Measurements from ENCODE around the gene PRLR. TPM values are rescaled to one million over a fixed set of nuclear protein-coding genes. Genes with fewer than 3 reads are reported as not detected.

Gene PRLR
- polyA plus RNA-seq, 1 donor from 2014 or later, result 0.50 TPM

DNA sequence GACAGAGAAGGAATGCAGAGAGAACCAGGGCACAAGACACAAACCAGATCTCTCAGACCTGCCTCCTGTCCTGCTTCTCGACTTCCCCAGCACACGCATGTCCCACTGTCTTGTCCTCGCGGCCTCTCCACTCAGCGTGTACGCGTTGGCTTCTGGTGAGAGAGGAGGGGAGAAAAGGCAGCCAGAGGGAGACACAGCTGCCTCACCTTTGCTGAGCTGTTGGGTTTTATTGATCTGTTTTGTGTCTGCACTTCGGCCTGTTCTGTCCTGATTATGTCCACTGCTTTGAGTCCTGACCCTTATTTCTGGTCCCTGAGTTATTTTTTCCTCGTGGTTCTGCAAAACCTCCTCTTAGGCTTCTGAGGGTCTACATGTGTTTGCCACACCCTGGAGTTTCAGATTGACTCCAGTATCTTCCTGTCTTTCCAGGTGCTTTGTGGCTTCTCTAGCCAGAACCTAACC is 95.0 kb downstream of the PRLR start:
- no peak for TF ChIP-seq EZH2 (IDR thresholded peaks at IDR 0.05; ENCODE audit: borderline replicate concordance, insufficient read depth, low read length, poor library complexity, severe bottlenecking)
- no peak for TF ChIP-seq SMC3 (conservative IDR thresholded peaks at IDR 0.05; ENCODE audit: poor library complexity)
- TF ChIP-seq, protein P1, sequence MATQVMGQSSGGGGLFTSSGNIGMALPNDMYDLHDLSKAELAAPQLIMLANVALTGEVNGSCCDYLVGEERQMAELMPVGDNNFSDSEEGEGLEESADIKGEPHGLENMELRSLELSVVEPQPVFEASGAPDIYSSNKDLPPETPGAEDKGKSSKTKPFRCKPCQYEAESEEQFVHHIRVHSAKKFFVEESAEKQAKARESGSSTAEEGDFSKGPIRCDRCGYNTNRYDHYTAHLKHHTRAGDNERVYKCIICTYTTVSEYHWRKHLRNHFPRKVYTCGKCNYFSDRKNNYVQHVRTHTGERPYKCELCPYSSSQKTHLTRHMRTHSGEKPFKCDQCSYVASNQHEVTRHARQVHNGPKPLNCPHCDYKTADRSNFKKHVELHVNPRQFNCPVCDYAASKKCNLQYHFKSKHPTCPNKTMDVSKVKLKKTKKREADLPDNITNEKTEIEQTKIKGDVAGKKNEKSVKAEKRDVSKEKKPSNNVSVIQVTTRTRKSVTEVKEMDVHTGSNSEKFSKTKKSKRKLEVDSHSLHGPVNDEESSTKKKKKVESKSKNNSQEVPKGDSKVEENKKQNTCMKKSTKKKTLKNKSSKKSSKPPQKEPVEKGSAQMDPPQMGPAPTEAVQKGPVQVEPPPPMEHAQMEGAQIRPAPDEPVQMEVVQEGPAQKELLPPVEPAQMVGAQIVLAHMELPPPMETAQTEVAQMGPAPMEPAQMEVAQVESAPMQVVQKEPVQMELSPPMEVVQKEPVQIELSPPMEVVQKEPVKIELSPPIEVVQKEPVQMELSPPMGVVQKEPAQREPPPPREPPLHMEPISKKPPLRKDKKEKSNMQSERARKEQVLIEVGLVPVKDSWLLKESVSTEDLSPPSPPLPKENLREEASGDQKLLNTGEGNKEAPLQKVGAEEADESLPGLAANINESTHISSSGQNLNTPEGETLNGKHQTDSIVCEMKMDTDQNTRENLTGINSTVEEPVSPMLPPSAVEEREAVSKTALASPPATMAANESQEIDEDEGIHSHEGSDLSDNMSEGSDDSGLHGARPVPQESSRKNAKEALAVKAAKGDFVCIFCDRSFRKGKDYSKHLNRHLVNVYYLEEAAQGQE (IDR thresholded peaks at IDR 0.05; ENCODE audit: borderline replicate concordance), result no peak
- no peak for TF ChIP-seq POLR2AphosphoS5 (IDR thresholded peaks at IDR 0.05)
- TF ChIP-seq, protein P2, sequence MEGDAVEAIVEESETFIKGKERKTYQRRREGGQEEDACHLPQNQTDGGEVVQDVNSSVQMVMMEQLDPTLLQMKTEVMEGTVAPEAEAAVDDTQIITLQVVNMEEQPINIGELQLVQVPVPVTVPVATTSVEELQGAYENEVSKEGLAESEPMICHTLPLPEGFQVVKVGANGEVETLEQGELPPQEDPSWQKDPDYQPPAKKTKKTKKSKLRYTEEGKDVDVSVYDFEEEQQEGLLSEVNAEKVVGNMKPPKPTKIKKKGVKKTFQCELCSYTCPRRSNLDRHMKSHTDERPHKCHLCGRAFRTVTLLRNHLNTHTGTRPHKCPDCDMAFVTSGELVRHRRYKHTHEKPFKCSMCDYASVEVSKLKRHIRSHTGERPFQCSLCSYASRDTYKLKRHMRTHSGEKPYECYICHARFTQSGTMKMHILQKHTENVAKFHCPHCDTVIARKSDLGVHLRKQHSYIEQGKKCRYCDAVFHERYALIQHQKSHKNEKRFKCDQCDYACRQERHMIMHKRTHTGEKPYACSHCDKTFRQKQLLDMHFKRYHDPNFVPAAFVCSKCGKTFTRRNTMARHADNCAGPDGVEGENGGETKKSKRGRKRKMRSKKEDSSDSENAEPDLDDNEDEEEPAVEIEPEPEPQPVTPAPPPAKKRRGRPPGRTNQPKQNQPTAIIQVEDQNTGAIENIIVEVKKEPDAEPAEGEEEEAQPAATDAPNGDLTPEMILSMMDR (IDR thresholded peaks at IDR 0.05; ENCODE audit: poor library complexity, severe bottlenecking), result no peak
- TF ChIP-seq TAF1 (IDR thresholded peaks at IDR 0.05; ENCODE audit: low read depth), result no peak
- no peak for TF ChIP-seq MXI1 (conservative IDR thresholded peaks at IDR 0.05; ENCODE audit: poor library complexity, severe bottlenecking)
- TF ChIP-seq EP300 (conservative IDR thresholded peaks at IDR 0.05; ENCODE audit: poor library complexity, severe bottlenecking), result no peak
- TF ChIP-seq RAD21 (conservative IDR thresholded peaks at IDR 0.05), result no peak
- Histone ChIP-seq H3K79me2 (replicated peaks; ENCODE audit: insufficient read depth, low read length) (no peaks in the 10 kb centered on the region), H4K20me1 (ENCODE audit: insufficient read depth) (no peaks in the 10 kb centered on the region), H3K9me3 (ENCODE audit: low read length) (no peaks in the 10 kb centered on the region), H3K4me3 (ENCODE audit: low read length) (no peak overlapping the region), H3K9me2 (ENCODE audit: insufficient read depth, low read length) (no peaks in the 10 kb centered on the region), H3F3A (ENCODE audit: insufficient read depth, low read length, poor library complexity, severe bottlenecking) (no peaks in the 10 kb centered on the region), H3K27me3 (ENCODE audit: insufficient read depth, low read depth, low read length) (no peaks in the 10 kb centered on the region), H3K4me2 (ENCODE audit: low read length) (no peak overlapping the region), H2AFZ (ENCODE audit: low read depth, low read length) (no peak overlapping the region), H3K36me3 (ENCODE audit: insufficient read depth, low read length) (no peaks in the 10 kb centered on the region), H3K9ac (ENCODE audit: low read length) (no peak overlapping the region), H3K27ac (ENCODE audit: low read length) (no peak overlapping the region)

DNA sequence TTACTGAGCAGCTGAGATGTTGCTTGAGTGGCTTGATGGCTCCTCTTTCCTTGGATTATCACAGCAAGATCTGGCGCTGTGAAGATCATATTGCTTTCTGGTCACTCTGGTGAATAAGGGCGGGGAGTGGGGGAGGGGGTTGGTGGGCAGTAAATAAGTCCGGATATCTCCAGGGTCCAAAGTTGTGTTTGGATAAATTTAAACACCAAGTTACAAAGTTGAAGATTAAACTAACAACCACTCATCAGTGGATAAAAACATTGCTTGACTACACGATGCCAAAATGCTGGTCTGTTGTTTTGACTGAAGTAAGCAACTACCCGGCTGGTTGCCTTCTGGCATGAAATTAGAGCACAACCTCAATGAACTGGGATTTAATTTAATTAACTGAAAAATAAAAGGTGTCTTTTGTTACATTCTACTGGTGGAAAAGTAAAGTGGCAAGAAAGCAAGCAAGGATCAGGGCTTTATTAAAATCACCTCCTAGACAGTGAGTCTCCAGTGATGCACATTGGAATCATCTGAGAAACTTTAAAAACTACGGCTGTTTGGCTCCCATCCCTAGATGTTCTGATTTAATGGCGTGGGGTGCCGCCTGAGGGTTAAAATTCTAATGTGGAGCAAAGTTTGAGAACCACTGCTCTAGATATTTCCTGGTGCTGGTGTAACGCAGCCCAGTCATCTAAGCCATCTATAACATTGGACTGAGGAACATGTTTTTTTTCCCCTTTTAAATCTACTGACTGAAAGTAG is 95.8 kb downstream of the PRLR start:
- Histone ChIP-seq H3K4me3 (ENCODE audit: low read length) (no peak overlapping the region), H3K9ac (ENCODE audit: low read length) (no peak overlapping the region)
- TF ChIP-seq TAF1 (IDR thresholded peaks at IDR 0.05; ENCODE audit: low read depth) (no peak), MXI1 (conservative IDR thresholded peaks at IDR 0.05; ENCODE audit: poor library complexity, severe bottlenecking) (no peak), EP300 (conservative IDR thresholded peaks at IDR 0.05; ENCODE audit: poor library complexity, severe bottlenecking) (no peak), RAD21 (conservative IDR thresholded peaks at IDR 0.05) (no peak), SMC3 (conservative IDR thresholded peaks at IDR 0.05; ENCODE audit: poor library complexity) (no peak), EZH2 (IDR thresholded peaks at IDR 0.05; ENCODE audit: borderline replicate concordance, insufficient read depth, low read length, poor library complexity, severe bottlenecking) (no peak), POLR2AphosphoS5 (IDR thresholded peaks at IDR 0.05) (no peak)
- TF ChIP-seq, protein P1 (IDR thresholded peaks at IDR 0.05; ENCODE audit: borderline replicate concordance), result no peak
- TF ChIP-seq, protein P2 (IDR thresholded peaks at IDR 0.05; ENCODE audit: poor library complexity, severe bottlenecking), result no peak

More for the DNA sequence above, 95.8 kb downstream of the PRLR start:
- no peaks in the 10 kb centered on the region for H3K27me3 ChIP-seq (ENCODE audit: insufficient read depth, low read depth, low read length)
- no peaks in the 10 kb centered on the region for H3F3A ChIP-seq (ENCODE audit: insufficient read depth, low read length, poor library complexity, severe bottlenecking)
- no peak overlapping the region for H3K4me2 ChIP-seq (ENCODE audit: low read length)
- H3K79me2 ChIP-seq (replicated peaks; ENCODE audit: insufficient read depth, low read length), result no peaks in the 10 kb centered on the region
- no peaks in the 10 kb centered on the region for H3K36me3 ChIP-seq (ENCODE audit: insufficient read depth, low read length)
- H3K27ac ChIP-seq (ENCODE audit: low read length), result no peak overlapping the region
- H2AFZ ChIP-seq (ENCODE audit: low read depth, low read length), result no peak overlapping the region
- H3K9me3 ChIP-seq (ENCODE audit: low read length), result no peaks in the 10 kb centered on the region
- H3K9me2 ChIP-seq (ENCODE audit: insufficient read depth, low read length), result no peaks in the 10 kb centered on the region
- no peaks in the 10 kb centered on the region for H4K20me1 ChIP-seq (ENCODE audit: insufficient read depth)

Measured in neural cell (in vitro differentiated cells).